Neural cell (in vitro differentiated cells): ENCODE results near the gene BACE1-AS. TPM values are rescaled to one million over a fixed set of nuclear protein-coding genes. Genes with fewer than 3 reads are reported as not detected.

Experiments
- H2AFZ ChIP-seq: fragments of 200-600, 300-800 bp; sonication (generic), shearing (Covaris generic); 2 replicates; pipeline ENCODE4 v1.6.0; 2014; ENCODE audit warnings: low read depth, mild to moderate bottlenecking, antibody characterized with exemption, low read length, moderate library complexity
- H3F3A ChIP-seq: fragments of 200-600 bp; shearing (Covaris generic); 2 replicates; pipeline ENCODE4 v1.6.1; 2016; ENCODE audit warnings: mild to moderate bottlenecking, moderate library complexity, mixed read lengths, antibody characterized with exemption, low read length; ENCODE audit not compliant: insufficient read depth, poor library complexity, severe bottlenecking
- H3K27ac ChIP-seq: fragments of 200-600, 300-800 bp; sonication (generic), shearing (Covaris generic); 2 replicates; pipeline ENCODE4 v1.5.1; 2014; ENCODE audit warnings: mild to moderate bottlenecking, low read length, moderate library complexity
- H3K27me3 ChIP-seq: fragments of 300-800, 200-600 bp; sonication (generic), shearing (Covaris generic); 2 replicates; pipeline ENCODE4 v1.6.0; 2014; ENCODE audit warnings: mild to moderate bottlenecking, low read depth, low read length, moderate library complexity; ENCODE audit not compliant: insufficient read depth
- H3K36me3 ChIP-seq: fragments of 300-800, 200-600 bp; sonication (generic), shearing (Covaris generic); 2 replicates; pipeline ENCODE4 v1.5.1; 2014; ENCODE audit warnings: mild to moderate bottlenecking, antibody characterized with exemption, low read length, moderate library complexity; ENCODE audit not compliant: insufficient read depth
- H3K4me2 ChIP-seq: fragments of 300-800, 200-600 bp; sonication (generic), shearing (Covaris generic); 2 replicates; pipeline ENCODE4 v1.6.0; 2014; ENCODE audit warnings: mild to moderate bottlenecking, low read length
- H3K4me3 ChIP-seq: fragments of 300-800, 200-600 bp; sonication (generic), shearing (Covaris generic); 2 replicates; pipeline ENCODE4 v1.5.1; 2014; ENCODE audit warnings: mild to moderate bottlenecking, low read length, moderate library complexity
- H3K79me2 ChIP-seq: fragments of 200-600 bp; shearing (Covaris generic); replicated peaks from 2 replicates; pipeline ENCODE4 v1.6.0; 2014; ENCODE audit warnings: mild to moderate bottlenecking, low read length, moderate library complexity; ENCODE audit not compliant: insufficient read depth
- H3K9ac ChIP-seq: fragments of 300-800, 200-600 bp; sonication (generic), shearing (Covaris generic); 2 replicates; pipeline ENCODE4 v1.6.1; 2016; ENCODE audit warnings: mild to moderate bottlenecking, low read length, mixed read lengths
- H3K9me2 ChIP-seq: fragments of 200-600 bp; shearing (Covaris generic); 2 replicates; pipeline ENCODE4 v1.6.1; 2016; ENCODE audit warnings: mild to moderate bottlenecking, low read length, mixed read lengths; ENCODE audit not compliant: insufficient read depth
- H3K9me3 ChIP-seq: fragments of 200-600, 300-800 bp; sonication (generic), shearing (Covaris generic); 2 replicates; pipeline ENCODE4 v1.6.1; 2016; ENCODE audit warnings: mild to moderate bottlenecking, mixed run types, low read length, moderate library complexity, mixed read lengths
- H4K20me1 ChIP-seq: fragments of 200-600 bp; shearing (Covaris generic); 2 replicates; pipeline ENCODE4 v1.6.1; 2016; ENCODE audit warnings: mild to moderate bottlenecking, mixed run types; ENCODE audit not compliant: insufficient read depth
- EP300 ChIP-seq: fragments of 450-650 bp; conservative IDR thresholded peaks from 2 replicates; pipeline ENCODE4 v1.6.1; 2014; ENCODE audit warnings: antibody characterized with exemption, mild to moderate bottlenecking, moderate library complexity; ENCODE audit not compliant: poor library complexity, severe bottlenecking
- EZH2 ChIP-seq: fragments of 200-600, 300-800 bp; shearing (Covaris generic), sonication (generic); IDR thresholded peaks from 2 replicates; pipeline ENCODE4 v1.6.1; 2014; ENCODE audit warnings: antibody characterized with exemption, low read length, borderline replicate concordance, mild to moderate bottlenecking; ENCODE audit not compliant: insufficient read depth, poor library complexity, severe bottlenecking
- MXI1 ChIP-seq: fragments of 450-650 bp; conservative IDR thresholded peaks from 2 replicates; pipeline ENCODE4 v1.6.1; 2014; ENCODE audit warnings: antibody characterized with exemption, mild to moderate bottlenecking; ENCODE audit not compliant: poor library complexity, severe bottlenecking
- POLR2AphosphoS5 ChIP-seq: IDR thresholded peaks from 2 replicates; pipeline ENCODE4 v1.6.1; 2012
- RAD21 ChIP-seq: fragments of 450-650 bp; conservative IDR thresholded peaks from 2 replicates; pipeline ENCODE4 v1.6.1; 2014; ENCODE audit warnings: antibody characterized with exemption, mild to moderate bottlenecking, moderate library complexity
- SMC3 ChIP-seq: fragments of 450-650 bp; conservative IDR thresholded peaks from 2 replicates; pipeline ENCODE4 v1.6.1; 2014; ENCODE audit warnings: antibody characterized with exemption, mild to moderate bottlenecking, moderate library complexity; ENCODE audit not compliant: poor library complexity
- TAF1 ChIP-seq: IDR thresholded peaks from 2 replicates; pipeline ENCODE4 v1.6.1; 2012; ENCODE audit warnings: low read depth
- polyA plus RNA-seq: library from polyadenylated mRNA; depleted of rRNA; stranded (reverse); fragments of >200 nt; gene quantifications from 2 replicates; pipeline ENCODE4 v1.2.3, GENCODE V29; 2014
- TF ChIP-seq, protein P1 (sequence below): IDR thresholded peaks from 2 replicates; pipeline ENCODE4 v1.6.1; 2012; ENCODE audit warnings: borderline replicate concordance
- TF ChIP-seq, protein P2 (sequence below): fragments of 450-650 bp; IDR thresholded peaks from 2 replicates; pipeline ENCODE4 v1.5.1; 2014; ENCODE audit warnings: antibody characterized with exemption, mild to moderate bottlenecking, moderate library complexity; ENCODE audit not compliant: poor library complexity, severe bottlenecking

The BACE1-AS gene
- polyA plus RNA-seq, 1 donor from 2014 or later, result 3.8 TPM

DNA sequence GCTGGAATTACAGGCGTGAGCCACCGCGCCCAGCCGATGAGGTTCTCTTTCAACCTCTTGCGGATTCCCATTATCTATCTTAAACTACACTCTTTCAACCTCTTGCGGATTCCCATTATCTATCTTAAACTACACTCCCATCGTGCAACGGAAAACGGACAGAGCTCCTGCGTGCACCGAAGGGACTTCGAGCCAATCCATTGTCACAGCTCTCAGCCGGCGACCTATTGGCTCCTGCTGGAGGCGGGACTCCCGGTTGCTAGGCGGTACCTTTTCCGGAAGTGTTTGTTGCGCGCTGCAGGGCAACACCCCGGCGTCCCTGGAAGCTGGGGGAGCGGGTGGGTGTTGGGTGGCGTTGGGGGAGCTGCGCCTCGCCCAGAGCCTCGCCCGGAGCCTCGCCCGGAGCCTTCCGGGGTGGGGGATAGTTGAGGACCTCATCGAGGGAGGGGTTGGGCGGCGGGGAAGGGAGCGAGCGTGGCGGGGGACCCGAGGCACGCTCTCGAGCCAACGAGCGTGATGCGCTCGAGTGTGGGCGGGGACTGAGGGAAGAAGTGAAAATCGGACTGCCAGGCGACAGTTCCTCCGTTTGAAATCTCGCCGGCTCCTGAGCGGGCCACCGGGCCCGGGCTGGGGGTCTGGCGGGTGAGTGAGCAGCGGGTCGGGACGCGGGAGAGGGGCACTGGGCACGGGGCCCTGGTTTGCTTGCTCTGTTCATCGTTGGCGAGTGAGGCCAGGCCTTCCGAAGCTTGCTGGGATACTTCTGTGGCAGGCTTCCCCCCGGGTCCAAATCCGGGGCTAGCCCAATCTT lies 36.6 kb downstream of the BACE1-AS start, which contains the start of gene CEP164:
TSS of gene CEP164 (plus strand) at position 288 of the 808 bp plus-strand sequence. CDS start 10,733 bp downstream, outside the sequence.
- H3F3A ChIP-seq, result no peaks in the 10 kb centered on the region
- H4K20me1 ChIP-seq, result no peaks in the 10 kb centered on the region
- peak within 1 kb of the TSS; percentile 77 for H3K4me3 ChIP-seq
- no peaks in the 10 kb centered on the region for H3K79me2 ChIP-seq
- H3K27me3 ChIP-seq, result no peaks in the 10 kb centered on the region
- no peaks in the 10 kb centered on the region for H3K9me3 ChIP-seq
- peak within 1 kb of the TSS; percentile 71 for H3K27ac ChIP-seq
- H3K9me2 ChIP-seq, result no peaks in the 10 kb centered on the region
- peak within 1 kb of the TSS; percentile 86 for H2AFZ ChIP-seq
- H3K9ac ChIP-seq, result peak within 1 kb of the TSS; percentile 75
- TF ChIP-seq EZH2 (no peak), TAF1 (peak; percentile 50), SMC3 (no peak), MXI1 (peak; percentile 94), RAD21 (peak; percentile 23), POLR2AphosphoS5 (peak; percentile 61), EP300 (no peak)
- TF ChIP-seq, protein P1, sequence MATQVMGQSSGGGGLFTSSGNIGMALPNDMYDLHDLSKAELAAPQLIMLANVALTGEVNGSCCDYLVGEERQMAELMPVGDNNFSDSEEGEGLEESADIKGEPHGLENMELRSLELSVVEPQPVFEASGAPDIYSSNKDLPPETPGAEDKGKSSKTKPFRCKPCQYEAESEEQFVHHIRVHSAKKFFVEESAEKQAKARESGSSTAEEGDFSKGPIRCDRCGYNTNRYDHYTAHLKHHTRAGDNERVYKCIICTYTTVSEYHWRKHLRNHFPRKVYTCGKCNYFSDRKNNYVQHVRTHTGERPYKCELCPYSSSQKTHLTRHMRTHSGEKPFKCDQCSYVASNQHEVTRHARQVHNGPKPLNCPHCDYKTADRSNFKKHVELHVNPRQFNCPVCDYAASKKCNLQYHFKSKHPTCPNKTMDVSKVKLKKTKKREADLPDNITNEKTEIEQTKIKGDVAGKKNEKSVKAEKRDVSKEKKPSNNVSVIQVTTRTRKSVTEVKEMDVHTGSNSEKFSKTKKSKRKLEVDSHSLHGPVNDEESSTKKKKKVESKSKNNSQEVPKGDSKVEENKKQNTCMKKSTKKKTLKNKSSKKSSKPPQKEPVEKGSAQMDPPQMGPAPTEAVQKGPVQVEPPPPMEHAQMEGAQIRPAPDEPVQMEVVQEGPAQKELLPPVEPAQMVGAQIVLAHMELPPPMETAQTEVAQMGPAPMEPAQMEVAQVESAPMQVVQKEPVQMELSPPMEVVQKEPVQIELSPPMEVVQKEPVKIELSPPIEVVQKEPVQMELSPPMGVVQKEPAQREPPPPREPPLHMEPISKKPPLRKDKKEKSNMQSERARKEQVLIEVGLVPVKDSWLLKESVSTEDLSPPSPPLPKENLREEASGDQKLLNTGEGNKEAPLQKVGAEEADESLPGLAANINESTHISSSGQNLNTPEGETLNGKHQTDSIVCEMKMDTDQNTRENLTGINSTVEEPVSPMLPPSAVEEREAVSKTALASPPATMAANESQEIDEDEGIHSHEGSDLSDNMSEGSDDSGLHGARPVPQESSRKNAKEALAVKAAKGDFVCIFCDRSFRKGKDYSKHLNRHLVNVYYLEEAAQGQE, result no peak
- TF ChIP-seq, protein P2, sequence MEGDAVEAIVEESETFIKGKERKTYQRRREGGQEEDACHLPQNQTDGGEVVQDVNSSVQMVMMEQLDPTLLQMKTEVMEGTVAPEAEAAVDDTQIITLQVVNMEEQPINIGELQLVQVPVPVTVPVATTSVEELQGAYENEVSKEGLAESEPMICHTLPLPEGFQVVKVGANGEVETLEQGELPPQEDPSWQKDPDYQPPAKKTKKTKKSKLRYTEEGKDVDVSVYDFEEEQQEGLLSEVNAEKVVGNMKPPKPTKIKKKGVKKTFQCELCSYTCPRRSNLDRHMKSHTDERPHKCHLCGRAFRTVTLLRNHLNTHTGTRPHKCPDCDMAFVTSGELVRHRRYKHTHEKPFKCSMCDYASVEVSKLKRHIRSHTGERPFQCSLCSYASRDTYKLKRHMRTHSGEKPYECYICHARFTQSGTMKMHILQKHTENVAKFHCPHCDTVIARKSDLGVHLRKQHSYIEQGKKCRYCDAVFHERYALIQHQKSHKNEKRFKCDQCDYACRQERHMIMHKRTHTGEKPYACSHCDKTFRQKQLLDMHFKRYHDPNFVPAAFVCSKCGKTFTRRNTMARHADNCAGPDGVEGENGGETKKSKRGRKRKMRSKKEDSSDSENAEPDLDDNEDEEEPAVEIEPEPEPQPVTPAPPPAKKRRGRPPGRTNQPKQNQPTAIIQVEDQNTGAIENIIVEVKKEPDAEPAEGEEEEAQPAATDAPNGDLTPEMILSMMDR, result peak; percentile 13
- peak within 1 kb of the TSS; percentile 62 for H3K4me2 ChIP-seq
- no peaks in the 10 kb centered on the region for H3K36me3 ChIP-seq

DNA sequence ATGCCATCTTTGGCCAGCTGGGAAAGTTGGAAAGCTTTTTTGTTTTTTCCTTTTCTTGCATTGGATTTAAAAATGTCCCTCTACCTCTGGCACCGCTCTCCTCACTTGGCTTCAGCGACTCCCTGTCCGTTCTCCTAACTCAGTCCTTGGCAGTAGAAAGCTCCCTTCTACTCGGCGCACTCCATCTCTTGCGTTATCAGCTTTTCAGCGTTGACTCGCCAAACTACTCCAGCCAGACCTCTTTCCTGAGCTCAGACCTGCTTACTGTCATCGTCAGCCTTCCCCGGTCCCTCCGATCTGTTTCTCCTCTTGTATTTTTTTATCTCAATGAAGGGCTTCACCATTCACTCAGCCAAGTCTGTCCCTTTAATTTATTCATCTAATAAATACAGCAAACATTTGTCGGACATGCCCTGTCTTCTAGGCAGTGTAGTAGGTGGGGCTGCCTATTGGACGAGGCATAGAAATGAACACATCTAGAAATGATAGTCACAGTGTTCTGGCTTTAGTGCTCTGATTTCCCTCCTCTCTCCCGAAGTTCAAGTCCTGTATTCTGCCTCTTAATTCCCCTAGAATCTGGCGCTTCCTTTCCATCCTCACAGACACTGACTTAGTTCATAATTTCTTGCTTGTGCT lies 37.3 kb downstream of the BACE1-AS start:
- Histone ChIP-seq H3K27ac (peak overlapping the region; percentile 71), H3K9me3 (no peaks in the 10 kb centered on the region), H3K9me2 (no peaks in the 10 kb centered on the region), H2AFZ (peak overlapping the region; percentile 86), H3K36me3 (no peaks in the 10 kb centered on the region), H3K27me3 (no peaks in the 10 kb centered on the region), H3F3A (no peaks in the 10 kb centered on the region), H4K20me1 (no peaks in the 10 kb centered on the region), H3K79me2 (no peaks in the 10 kb centered on the region), H3K4me2 (peak overlapping the region; percentile 62), H3K4me3 (peak overlapping the region; percentile 77), H3K9ac (peak overlapping the region; percentile 75)
- no peak for TF ChIP-seq SMC3
- TF ChIP-seq EZH2, result no peak
- TF ChIP-seq EP300, result no peak
- no peak for TF ChIP-seq MXI1
- TF ChIP-seq, protein P2, result no peak
- no peak for TF ChIP-seq POLR2AphosphoS5
- TF ChIP-seq, protein P1, result no peak
- no peak for TF ChIP-seq RAD21
- TF ChIP-seq TAF1, result no peak
